NCI-H524 treated with DMSO at 0.1 percent for 48 hours (cell line): ENCODE measurements around the gene KRTAP9-3.
"Not testable (repeated sequence)": the region's sequence is repeated elsewhere in the genome, so short reads cannot be mapped to it uniquely, and the experiment has no call there.

Experiments used
- DNase-seq: peaks from one replicate; lab custom pipeline; 2025; lab: John Stamatoyannopoulos, UW

Gene KRTAP9-3, protein sequence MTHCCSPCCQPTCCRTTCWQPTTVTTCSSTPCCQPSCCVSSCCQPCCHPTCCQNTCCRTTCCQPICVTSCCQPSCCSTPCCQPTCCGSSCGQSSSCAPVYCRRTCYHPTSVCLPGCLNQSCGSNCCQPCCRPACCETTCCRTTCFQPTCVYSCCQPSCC

DNA sequence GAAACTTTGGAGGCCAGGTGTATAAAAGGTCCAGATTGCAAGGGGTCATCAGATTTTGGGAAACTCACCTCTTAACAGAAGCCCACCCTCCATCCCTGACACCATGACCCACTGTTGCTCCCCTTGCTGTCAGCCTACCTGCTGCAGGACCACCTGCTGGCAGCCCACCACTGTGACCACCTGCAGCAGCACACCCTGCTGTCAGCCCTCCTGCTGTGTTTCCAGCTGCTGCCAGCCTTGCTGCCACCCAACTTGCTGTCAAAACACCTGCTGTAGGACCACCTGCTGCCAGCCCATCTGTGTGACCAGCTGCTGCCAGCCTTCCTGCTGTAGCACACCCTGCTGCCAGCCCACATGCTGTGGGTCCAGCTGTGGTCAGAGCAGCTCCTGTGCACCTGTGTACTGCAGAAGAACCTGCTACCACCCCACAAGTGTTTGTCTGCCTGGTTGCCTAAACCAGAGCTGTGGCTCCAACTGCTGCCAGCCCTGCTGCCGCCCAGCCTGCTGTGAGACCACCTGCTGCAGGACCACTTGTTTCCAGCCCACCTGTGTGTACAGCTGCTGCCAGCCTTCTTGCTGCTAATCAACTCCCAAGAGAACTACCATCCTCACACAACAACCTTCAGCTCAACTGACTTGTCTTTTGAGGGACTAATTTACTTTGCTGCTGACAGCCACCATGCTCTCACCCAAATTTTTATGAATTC, at the start of gene KRTAP9-3:
Gene KRTAP9-3 (plus strand): TSS at position 51 of the 707 bp plus-strand sequence. CDS start 53 bp downstream, at position 104.
- not testable (repeated sequence) for DNase-seq

DNA sequence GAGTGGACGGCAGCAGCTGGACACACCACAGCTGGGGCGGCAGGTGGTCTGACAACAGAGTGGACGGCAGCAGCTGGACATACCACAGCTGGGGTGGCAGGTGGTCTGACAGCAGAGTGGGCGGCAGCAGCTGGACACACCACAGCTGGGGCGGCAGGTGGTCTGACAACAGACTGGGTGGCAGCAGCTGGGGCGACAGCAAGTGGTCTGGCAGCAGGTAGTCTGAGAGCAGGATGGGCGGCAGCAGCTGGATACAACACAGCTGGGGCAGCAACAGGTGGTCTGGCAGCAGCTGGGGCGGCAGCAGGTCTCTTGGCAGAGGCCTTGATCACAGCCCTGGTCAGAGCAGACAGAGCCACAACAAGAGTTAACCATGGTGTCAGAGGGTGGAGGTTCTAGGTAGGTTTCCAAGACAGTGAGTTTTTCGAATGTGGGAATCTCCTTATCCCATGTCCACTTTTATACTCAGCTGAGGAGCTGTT, 47.7 kb upstream of the KRTAP9-3 start, which contains the start of gene KRTAP4-1:
Gene KRTAP4-1 (minus strand): TSS at position 432 of the 482 bp plus-strand sequence. CDS start 57 bp downstream, at position 375.
- DNase-seq, result no peak

DNA sequence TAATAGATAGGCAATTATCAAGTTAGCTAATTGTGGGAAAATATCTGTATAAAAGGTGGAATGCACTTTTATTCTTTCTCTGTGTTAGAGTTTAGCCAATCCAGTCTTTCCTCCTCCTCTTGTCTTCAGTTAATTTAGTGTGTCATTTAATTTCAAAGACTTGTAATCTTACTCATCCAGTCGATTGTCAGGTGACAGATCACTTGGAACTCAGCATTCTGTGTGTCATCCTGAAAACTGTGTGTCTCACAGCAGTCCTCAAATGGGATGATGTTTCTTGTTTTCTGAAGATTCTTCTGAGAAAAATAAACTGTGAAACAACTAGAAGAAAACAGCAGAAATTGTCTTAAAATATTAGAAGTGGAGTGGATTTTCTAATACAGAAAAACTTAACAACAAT, 47.2 kb upstream of the KRTAP9-3 start:
- DNase-seq, result no peak

DNA sequence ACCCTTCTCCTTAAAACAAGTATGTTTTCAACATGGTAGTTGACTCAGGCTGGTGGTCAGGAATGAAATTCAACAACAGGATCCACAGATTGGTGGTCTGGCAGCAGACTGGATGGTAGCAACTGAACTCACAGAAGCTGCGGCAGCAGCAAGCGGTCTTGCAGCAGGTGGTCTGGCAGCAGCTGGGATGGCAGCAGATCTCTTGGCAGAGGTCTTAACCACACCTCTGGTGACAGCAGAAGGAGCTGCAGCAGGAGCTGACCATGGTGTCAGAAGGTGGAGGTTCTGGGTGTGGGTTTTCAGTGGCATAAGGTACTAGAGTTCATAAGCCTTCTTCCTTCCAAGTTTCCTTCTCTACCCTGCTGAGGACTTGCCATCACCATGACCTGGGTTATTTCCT, 45.4 kb upstream of the KRTAP9-3 start:
- DNase-seq, result no peak

DNA sequence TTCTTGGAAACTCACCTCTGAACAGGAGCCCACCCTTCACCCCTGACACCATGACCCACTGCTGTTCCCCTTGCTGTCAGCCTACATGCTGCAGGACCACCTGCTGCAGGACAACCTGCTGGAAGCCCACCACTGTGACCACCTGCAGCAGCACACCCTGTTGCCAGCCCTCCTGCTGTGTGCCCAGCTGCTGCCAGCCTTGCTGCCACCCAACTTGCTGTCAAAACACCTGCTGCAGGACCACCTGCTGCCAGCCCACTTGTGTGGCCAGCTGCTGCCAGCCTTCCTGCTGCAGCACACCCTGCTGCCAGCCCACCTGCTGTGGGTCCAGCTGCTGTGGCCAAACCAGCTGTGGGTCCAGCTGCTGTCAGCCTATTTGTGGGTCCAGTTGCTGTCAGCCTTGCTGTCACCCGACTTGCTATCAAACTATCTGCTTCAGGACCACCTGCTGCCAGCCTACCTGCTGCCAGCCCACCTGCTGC, 42.4 kb upstream of the KRTAP9-3 start, which contains the start of gene KRTAP9-1:
Gene KRTAP9-1 (plus strand): TSS at position 51 of the 482 bp plus-strand sequence. CDS start 0 bp downstream, at position 51.
- DNase-seq, result not testable (repeated sequence)

DNA sequence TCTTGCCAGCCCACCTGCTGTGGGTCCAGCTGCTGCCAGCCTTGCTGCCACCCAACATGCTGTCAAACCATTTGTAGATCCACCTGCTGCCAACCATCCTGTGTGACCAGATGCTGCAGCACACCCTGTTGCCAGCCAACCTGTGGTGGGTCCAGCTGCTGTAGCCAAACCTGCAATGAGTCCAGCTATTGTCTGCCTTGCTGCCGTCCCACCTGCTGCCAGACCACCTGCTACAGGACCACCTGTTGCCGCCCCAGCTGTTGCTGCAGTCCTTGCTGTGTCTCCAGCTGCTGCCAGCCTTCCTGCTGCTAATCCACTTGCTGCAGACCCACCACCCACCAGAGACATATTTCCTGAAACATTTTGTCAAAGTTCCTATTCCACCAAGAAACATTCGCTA, 41.9 kb upstream of the KRTAP9-3 start:
- no peak for DNase-seq

DNA sequence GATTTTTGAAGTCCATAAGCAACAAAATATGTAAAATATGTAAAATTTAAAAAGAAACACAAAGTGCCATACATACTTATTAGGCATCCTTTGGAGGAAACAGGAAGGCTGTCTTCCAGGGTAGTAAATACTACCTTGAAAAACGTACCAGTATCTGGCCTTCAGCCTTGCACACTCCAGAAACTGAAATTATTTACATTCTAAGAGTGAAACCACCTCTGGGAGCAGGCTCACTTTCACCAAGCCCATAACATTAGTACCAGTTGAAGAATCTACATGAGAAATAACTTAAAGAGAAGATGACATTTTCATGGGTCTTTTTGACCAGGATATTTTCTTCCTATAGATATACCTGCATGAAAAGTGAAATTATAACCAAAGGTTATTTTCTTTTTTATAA, 36.2 kb upstream of the KRTAP9-3 start:
- no peak for DNase-seq

DNA sequence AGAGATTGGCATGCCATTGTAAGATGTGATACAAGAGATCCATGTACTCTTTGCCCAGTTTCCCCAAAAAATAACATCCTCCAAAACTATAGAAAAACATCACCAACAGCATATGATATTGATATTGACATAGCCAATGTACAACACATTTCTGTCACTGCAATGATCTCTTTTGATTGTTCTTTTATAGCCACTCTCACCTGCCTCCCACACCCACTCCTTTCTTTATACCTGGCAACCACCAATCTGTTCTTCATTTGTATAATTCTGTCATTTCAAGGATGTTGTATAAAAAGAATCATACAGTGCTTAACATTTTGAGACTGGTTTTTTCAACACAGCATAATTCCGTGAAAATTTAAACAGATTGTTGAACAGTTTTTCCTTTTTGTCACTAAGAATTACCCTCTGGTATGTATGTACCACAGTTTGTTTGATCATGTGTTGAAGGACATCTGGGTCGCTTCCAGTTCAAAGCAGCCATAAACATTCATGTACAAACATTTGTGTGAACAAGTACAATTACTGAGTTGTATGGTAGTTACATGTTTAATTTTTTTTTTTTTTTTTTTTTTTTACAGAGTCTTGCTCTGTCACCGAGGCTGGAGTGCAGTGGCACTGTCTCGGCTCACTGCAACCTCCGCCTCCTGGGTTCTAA, 32.7 kb upstream of the KRTAP9-3 start:
- no peak for DNase-seq

DNA sequence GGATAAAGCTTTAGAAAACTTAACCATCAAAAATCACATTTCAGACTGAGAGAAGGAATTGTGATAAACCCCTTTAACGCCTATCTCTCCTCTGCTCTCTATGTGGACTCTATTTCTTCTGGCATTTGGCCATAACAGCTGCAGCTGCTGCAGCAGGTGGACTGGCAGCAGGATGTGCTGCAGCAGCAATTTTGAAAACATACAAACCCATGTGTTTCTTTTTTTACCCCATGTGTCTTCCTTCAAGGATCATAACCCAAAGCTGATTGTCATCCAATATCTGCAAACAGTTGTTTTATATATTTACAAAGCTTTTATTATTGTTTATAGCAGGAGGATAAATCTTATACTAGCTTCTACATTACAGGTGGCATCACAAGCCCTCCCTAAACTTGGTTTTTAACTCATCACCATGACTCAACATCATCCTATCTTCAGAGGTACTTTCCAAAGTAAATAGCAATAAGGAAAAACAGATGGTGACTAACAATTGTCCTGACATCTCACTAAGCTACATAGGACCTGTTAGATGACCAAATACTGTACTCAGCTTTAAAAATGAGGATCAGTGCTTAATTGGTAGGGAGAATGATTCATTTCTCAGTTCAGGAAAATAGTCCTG, 20.3 kb upstream of the KRTAP9-3 start:
- no peak for DNase-seq

DNA sequence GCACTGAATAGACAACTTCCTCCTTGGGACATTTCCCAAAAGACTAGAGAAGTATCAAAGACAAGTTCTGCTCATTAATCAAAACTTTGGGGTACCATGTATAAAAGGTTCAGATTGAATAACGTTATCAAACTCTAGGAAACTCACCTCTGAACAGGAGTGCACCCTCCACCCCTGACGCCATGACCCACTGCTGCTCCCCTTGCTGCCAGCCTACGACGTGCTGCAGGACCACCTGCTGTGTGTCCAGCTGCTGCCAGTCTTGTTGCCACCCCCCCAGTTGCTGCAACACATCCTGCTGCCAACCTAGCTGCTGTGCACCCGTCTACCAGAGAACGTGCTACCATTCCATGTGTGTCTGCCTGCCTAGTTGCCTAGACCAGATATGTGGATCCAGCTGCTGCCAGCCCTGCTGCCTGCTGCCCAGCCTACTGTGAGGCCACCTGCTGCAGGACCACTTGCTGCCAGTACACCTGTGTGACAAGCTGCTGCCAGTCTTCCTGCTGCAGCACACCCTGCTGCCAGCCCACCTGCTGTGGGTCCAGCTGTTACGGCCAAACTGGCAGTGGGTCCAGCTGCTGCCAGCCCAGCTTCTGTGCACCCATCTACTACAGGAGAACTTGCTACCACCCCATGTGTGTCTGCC, 19.6 kb upstream of the KRTAP9-3 start:
- DNase-seq, result no peak

DNA sequence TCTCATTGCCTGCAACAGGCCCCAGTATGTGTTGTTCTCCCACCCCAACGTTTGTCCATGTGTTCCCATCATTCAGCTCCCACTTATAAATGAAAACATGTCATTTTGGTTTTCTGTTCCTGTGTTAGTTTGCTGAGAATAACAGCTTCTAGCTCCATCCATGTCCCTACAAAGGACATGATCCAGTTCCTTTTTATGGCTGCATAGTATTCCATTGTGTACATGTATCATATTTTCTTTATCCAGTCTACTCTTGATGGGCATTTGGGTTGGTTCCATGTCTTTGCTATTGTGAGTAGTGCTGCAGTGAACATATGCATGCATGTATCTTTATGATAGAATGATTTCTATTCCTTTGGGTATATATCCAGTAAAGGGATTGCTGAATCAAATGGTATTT, 16.6 kb upstream of the KRTAP9-3 start:
- DNase-seq, result no peak

DNA sequence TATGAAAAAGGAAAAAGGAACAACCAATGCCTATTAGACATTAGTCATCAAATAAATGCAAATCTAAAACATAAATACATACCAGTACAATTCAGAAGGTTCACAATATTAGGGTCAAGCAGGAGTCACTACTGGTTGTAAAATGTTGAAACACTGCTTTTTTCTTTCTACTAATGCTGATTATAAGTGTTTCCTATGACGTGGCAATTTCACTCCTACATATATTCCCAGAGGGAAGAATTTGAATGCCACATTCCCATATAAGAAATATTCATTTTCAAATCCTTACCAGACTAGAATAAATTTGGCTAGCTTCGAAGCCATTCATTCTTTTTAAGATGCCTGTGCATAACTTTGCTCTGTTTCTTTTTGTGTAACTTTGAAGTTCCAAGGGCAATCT, 8.4 kb upstream of the KRTAP9-3 start:
- no peak for DNase-seq

DNA sequence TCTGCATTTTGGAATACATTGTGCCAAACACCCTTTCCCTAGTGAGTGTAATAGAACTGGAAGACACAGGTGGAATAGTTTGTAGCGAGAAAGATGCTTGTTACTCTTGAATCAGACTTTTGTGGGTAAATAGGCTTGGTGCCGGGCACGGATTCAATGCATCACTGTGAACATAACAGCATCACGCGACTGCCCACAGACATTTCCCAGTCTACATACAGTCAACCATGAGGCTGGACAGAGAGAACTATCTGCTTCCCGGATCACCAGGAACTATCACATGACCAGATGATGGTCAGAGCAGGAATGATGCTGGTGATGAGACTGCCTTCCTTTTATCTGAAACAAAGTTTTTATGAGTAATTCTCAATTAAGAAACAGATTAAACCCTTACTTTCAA, 6.2 kb upstream of the KRTAP9-3 start:
- DNase-seq, result no peak

DNA sequence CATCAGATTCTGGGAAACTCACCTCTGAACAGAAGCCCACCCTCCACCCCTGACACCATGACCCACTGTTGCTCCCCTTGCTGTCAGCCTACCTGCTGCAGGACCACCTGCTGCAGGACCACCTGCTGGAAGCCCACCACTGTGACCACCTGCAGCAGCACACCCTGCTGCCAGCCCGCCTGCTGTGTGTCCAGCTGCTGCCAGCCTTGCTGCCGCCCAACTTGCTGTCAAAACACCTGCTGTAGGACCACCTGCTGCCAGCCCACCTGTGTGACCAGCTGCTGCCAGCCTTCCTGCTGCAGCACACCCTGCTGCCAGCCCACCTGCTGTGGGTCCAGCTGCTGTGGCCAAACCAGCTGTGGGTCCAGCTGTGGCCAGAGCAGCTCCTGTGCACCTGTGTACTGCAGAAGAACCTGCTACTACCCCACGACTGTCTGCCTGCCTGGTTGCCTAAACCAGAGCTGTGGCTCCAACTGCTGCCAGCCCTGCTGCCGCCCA, 5.6 kb upstream of the KRTAP9-3 start, which contains the start of gene KRTAP9-2:
Gene KRTAP9-2 (plus strand): TSS at position 51 of the 498 bp plus-strand sequence. CDS start 7 bp downstream, at position 58.
- not testable (repeated sequence) for DNase-seq

DNA sequence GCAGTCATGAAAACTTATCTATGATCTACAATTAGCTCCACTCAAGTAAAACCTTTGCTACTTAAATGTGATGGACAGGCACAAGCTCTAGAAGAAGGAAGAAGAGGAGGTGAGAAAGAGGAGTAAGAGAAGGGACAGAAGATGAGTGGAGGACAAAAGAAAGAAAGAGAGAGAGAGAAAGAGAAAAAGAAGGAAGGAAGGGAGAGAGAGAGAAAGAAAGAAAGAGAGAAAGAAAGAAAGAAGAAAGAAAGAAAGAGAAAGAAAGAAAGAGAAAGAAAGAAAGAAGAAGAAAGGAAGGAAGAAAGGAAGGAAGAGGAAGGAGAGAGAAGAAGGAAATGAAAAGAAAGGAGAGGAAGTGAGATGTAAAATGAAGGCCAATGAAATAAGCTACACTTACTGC, 2.2 kb upstream of the KRTAP9-3 start:
- no peak for DNase-seq

DNA sequence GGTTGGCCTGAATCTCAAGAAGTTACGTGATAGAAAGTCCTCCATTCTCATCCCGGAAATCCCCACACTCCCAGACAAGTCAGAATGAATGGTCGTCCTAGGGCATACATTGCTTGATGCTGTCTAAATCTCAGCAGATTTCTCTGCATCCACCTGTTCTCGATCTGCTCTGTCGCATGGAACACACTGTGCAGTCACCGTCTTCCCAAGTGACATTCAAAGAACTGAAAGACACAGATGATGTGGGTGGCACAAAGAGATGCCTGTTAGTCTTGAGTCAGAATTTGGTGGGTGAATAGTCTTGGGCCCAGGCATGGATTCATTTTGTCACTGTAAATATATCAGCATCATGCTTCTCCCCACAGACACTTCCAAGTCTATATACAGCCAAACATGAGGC, 518 bp upstream of the KRTAP9-3 start:
- no peak for DNase-seq

DNA sequence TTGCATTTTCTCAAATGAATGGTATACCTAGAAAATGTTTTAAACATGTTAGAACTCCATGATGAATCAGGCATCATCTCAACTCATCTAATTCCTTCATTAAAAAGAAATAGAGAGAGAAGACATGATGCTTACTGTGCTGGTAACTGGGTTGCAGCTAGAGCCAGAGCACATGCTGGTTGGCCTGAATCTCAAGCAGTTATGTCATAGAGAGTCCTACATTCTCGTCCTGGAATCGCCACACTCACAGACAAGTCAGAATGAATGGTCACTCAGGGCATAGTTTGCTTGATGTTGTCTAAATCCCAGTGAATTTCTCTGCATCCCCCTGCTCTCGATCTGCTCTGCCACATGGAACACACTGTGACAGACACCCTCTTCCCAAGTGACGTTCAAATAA, 4.9 kb downstream of the KRTAP9-3 start:
- not testable (repeated sequence) for DNase-seq

DNA sequence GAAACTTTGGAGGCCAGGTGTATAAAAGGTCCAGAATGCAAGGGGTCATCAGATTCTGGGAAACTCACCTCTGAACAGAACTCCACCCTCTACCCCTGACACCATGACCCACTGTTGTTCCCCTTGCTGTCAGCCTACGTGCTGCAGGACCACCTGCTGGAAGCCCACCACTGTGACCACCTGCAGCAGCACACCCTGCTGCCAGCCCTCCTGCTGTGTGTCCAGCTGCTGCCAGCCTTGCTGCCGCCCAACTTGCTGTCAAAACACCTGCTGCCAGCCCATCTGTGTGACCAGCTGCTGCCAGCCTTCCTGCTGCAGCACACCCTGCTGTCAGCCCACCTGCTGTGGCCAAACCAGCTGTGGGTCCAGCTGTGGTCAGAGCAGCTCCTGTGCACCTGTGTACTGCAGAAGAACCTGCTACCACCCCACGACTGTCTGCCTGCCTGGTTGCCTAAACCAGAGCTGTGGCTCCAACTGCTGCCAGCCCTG, 5.7 kb downstream of the KRTAP9-3 start, which contains the start of gene KRTAP9-8:
Gene KRTAP9-8 (plus strand): TSS at position 51 of the 489 bp plus-strand sequence. CDS start 53 bp downstream, at position 104.
- not testable (repeated sequence) for DNase-seq

DNA sequence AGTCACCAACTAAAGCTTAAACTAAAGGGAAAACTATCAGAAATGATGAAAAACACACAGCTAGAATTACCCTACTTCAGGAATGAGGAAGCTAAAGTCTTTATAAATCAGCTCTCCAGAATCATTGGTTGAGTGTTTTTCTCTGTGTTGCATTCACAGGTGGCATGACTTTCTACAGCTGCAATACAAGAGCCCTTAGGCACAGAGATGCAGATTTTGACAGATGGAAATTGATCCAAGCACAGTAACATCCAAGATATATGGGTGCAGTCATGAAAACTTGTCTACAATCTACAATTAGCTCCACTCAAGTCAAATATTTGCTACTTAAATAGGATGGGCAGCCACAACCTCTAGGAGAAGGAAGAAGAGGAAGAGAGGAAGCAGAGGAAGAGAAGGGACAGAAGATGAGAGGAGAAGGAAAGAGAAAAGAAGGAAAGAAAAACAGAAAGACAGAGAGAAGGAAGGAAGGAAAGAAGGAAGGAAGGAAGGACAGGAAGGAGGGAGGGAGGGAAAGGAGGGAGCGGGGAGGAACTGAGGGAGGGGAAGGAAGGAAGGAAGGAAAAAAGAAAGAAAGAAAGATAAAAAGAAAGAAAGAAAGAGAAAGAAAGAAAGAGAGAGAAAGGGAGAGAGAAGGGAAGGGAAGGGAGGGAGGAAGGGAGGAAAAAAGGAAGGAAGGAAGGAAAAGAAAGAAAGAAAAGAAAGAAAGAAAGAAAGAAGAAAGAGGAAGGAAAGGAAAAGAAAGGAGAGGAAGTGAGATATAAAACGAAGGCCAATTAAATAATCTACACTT, 14.9 kb downstream of the KRTAP9-3 start:
- not testable (repeated sequence) for DNase-seq

DNA sequence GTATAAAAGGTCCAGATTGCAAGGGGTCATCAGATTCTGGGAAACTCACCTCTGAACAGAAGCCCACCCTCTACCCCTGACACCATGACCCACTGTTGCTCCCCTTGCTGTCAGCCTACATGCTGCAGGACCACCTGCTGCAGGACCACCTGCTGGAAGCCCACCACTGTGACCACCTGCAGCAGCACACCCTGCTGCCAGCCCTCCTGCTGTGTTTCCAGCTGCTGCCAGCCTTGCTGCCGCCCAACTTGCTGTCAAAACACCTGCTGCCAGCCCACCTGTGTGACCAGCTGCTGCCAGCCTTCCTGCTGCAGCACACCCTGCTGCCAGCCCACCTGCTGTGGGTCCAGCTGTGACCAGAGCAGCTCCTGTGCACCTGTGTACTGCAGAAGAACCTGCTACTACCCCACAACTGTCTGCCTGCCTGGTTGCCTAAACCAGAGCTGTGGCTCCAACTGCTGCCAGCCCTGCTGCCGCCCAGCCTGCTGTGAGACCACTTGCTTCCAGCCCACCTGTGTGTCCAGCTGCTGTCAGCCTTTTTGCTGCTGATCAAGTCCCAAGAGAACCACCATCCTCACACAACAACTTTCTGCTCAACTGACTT, 17.5 kb downstream of the KRTAP9-3 start, which contains the start of gene KRTAP9-4:
Gene KRTAP9-4 (plus strand): TSS at position 51 of the 604 bp plus-strand sequence. CDS start 34 bp downstream, at position 85.
- DNase-seq, result not testable (repeated sequence)
